NOMO-1 (cell line): ENCODE data around the gene EDDM3A.
A peak's percentile ranks its signal among the peaks of the same experiment; 100 is the strongest.
"Not testable (repeated sequence)": the region's sequence is repeated elsewhere in the genome, so short reads cannot be mapped to it uniquely, and the experiment has no call there.

ENCODE experiments used
- DNase-seq, 2 experiments: peaks; one replicate each; lab custom pipeline; 2025; ENCODE audit not compliant: unreplicated experiment in 2 of 2; lab: John Stamatoyannopoulos, UW

EDDM3A gene

GRCh38 chr14:20745571-20746358 lies at the start of gene EDDM3A:
Gene EDDM3A, plus strand, starts transcription at chr14:20745887. Its CDS starts 1,694 bp downstream, at chr14:20747581.
- no peak for DNase-seq

- peak in 1 of 2 experiments; percentile 48 for DNase-seq
Observed at GRCh38 chr14:20696764-20697163, 48.9 kb upstream of the EDDM3A start.

- DNase-seq: peak; percentile 60 to 82
Observed at GRCh38 chr14:20697273-20698017, 48.2 kb upstream of the EDDM3A start.

GRCh38 chr14:20698018-20698329 lies 47.7 kb upstream of the EDDM3A start:
- DNase-seq: no peak

- DNase-seq: no peak
Observed at GRCh38 chr14:20698934-20699333, 46.8 kb upstream of the EDDM3A start.

- no peak for DNase-seq
Observed at GRCh38 chr14:20699931-20700330, 45.8 kb upstream of the EDDM3A start.

GRCh38 chr14:20700965-20701364 lies 44.7 kb upstream of the EDDM3A start:
- DNase-seq: not testable (repeated sequence)

GRCh38 chr14:20706657-20707355 lies 38.9 kb upstream of the EDDM3A start:
- DNase-seq: no peak

GRCh38 chr14:20707622-20708021 lies 38.1 kb upstream of the EDDM3A start:
- no peak for DNase-seq

- DNase-seq: no peak
Observed at GRCh38 chr14:20711261-20711660, 34.4 kb upstream of the EDDM3A start.

- no peak for DNase-seq
Observed at GRCh38 chr14:20711685-20712084, 34.0 kb upstream of the EDDM3A start.

- DNase-seq: no peak
Observed at GRCh38 chr14:20712904-20713303, 32.8 kb upstream of the EDDM3A start.

- DNase-seq: peak; percentile 51 to 66
Observed at GRCh38 chr14:20714593-20715250, 31.0 kb upstream of the EDDM3A start.

GRCh38 chr14:20719777-20720176 lies 25.9 kb upstream of the EDDM3A start:
- no peak for DNase-seq

- DNase-seq: no peak
Observed at GRCh38 chr14:20720741-20721140, 24.9 kb upstream of the EDDM3A start.

GRCh38 chr14:20722016-20722415 lies 23.7 kb upstream of the EDDM3A start:
- no peak for DNase-seq

- no peak for DNase-seq
Observed at GRCh38 chr14:20723488-20723887, 22.2 kb upstream of the EDDM3A start.

GRCh38 chr14:20726121-20726520 lies 19.6 kb upstream of the EDDM3A start:
- DNase-seq: not testable (repeated sequence)

GRCh38 chr14:20726531-20726930 lies 19.2 kb upstream of the EDDM3A start:
- DNase-seq: no peak

- no peak for DNase-seq
Observed at GRCh38 chr14:20730891-20731290, 14.8 kb upstream of the EDDM3A start.

- no peak for DNase-seq
Observed at GRCh38 chr14:20732477-20732876, 13.2 kb upstream of the EDDM3A start.
